MCF 10A (cell line): ENCODE data around the gene NOD1. TPM values are rescaled to one million over a fixed set of nuclear protein-coding genes. Genes with fewer than 3 reads are reported as not detected.

Experiments used
- BruUV-seq: library from RNA; stranded (reverse); fragments of 400-500 nt; replicated peaks from 2 replicates; lab custom pipeline; 2021; lab: Mats Ljungman, UMichigan
- CTCF ChIA-PET: fragments of 300-600 bp; sonication (Branson Sonifier 250); formaldehyde crosslinking; extraction: SDS; loops from one replicate; lab custom pipeline; 2021; ENCODE audit warnings: antibody characterized with exemption, inconsistent platforms; lab: Yijun Ruan, JAX
- POLR2A ChIA-PET: fragments of 300-600, 350-650 bp; sonication (Branson Sonifier 250); formaldehyde crosslinking; extraction: SDS; loops from one replicate; lab custom pipeline; 2020; ENCODE audit warnings: antibody characterized with exemption, inconsistent platforms; lab: Yijun Ruan, JAX
- DNase-seq: peaks from one replicate; pipeline ENCODE4 v3.0.0-alpha.2; 2018; ENCODE audit not compliant: unreplicated experiment
- H3K27ac Mint-ChIP-seq: one replicate; pipeline ENCODE4 v1.8.0; 2022; ENCODE audit warnings: mild to moderate bottlenecking, low read depth, mixed read lengths; ENCODE audit not compliant: unreplicated experiment
- H3K27me3 Mint-ChIP-seq: one replicate; pipeline ENCODE4 v1.8.0; 2022; ENCODE audit warnings: mixed read lengths; ENCODE audit not compliant: insufficient read depth, unreplicated experiment
- H3K36me3 Mint-ChIP-seq: one replicate; pipeline ENCODE4 v1.8.0; 2022; ENCODE audit warnings: mild to moderate bottlenecking, moderate library complexity, mixed read lengths; ENCODE audit not compliant: insufficient read depth, unreplicated experiment
- H3K4me1 Mint-ChIP-seq: one replicate; pipeline ENCODE4 v1.8.0; 2022; ENCODE audit warnings: mixed read lengths; ENCODE audit not compliant: insufficient read depth, unreplicated experiment
- H3K4me3 Mint-ChIP-seq: one replicate; pipeline ENCODE4 v1.8.0; 2022; ENCODE audit warnings: mild to moderate bottlenecking, moderate library complexity, mixed read lengths; ENCODE audit not compliant: unreplicated experiment
- H3K9me3 Mint-ChIP-seq: one replicate; pipeline ENCODE4 v1.8.0; 2022; ENCODE audit warnings: mixed read lengths; ENCODE audit not compliant: unreplicated experiment
- CTCF ChIP-seq: fragments of 200-600 bp; IDR thresholded peaks from one replicate; pipeline ENCODE4 v1.8.0; 2022; ENCODE audit warnings: antibody characterized with exemption, mild to moderate bottlenecking; ENCODE audit not compliant: unreplicated experiment
- intact Hi-C: fragments of 100-400 bp; cut with micrococcal nuclease; formaldehyde crosslinking; loops from 2 replicates; pipeline ENCODE4 v1.14.1; 2022
- total RNA-seq: library from RNA; stranded (reverse); gene quantifications from 2 replicates; pipeline ENCODE4 v1.2.3, GENCODE V29; 2022

Gene NOD1
- total RNA-seq, 1 experiment from 2014 or later = 3.8 TPM

- no peak for DNase-seq
- Mint-ChIP-seq H3K36me3 (peaks cover 2% of the 10 kb centered on the region), H3K9me3 (peaks cover 15% of the 10 kb centered on the region), H3K4me3 (no peak overlapping the region), H3K27ac (no peak overlapping the region), H3K4me1 (no peaks in the 10 kb centered on the region), H3K27me3 (no peaks in the 10 kb centered on the region)
- no peak for TF ChIP-seq CTCF
- intact Hi-C loops = no loop called here
- ChIA-PET POLR2A (interaction anchor here (0.6 to 1.2 kb wide), 2 partner anchors 17 to 54 kb away, joined by 3 to 4 read pairs; no protein-coding TSS in a partner anchor), CTCF (no interaction called here)
- no TSS peak for BruUV-seq
Measured at GRCh38 chr7:30379131-30379530, 99.5 kb downstream of the NOD1 start.

- H3K27ac Mint-ChIP-seq = no peak overlapping the region
- peaks cover 6% of the 10 kb centered on the region for H3K36me3 Mint-ChIP-seq
- no peaks in the 10 kb centered on the region for H3K4me1 Mint-ChIP-seq
- peaks cover 10% of the 10 kb centered on the region for H3K9me3 Mint-ChIP-seq
- intact Hi-C loops = no loop called here
- no peaks in the 10 kb centered on the region for H3K27me3 Mint-ChIP-seq
- CTCF ChIA-PET = no interaction called here
- TF ChIP-seq CTCF = no peak
- no TSS peak for BruUV-seq
- DNase-seq = no peak
- H3K4me3 Mint-ChIP-seq = no peak overlapping the region
- POLR2A ChIA-PET = interaction anchor here (1.7 kb wide), 1 partner anchor 13 kb away, joined by 4 read pairs; no protein-coding TSS in a partner anchor
Measured at GRCh38 chr7:30378275-30378674, 100.3 kb downstream of the NOD1 start.

Other genes with a start within 250 kb of the NOD1 start
- gene ZNRF2, start 194.2 kb downstream of the NOD1 start, total RNA-seq = 9.8 and 10.2 TPM in 2 replicates
- gene GGCT, start 26.0 kb upstream of the NOD1 start, total RNA-seq = 48.3 and 64.8 TPM in 2 replicates
- gene GARS1, start 116.1 kb upstream of the NOD1 start, total RNA-seq = 325 and 386 TPM in 2 replicates
- gene CRHR2, start 203.7 kb upstream of the NOD1 start, total RNA-seq = not detected in 2 replicates